Keratinocyte (primary cell): Measurements from ENCODE around the gene OR10G3. TPM values are rescaled to one million over a fixed set of nuclear protein-coding genes. Genes with fewer than 3 reads are reported as not detected.

Source experiments
- DNase-seq: peaks from one replicate; pipeline ENCODE4 v3.0.0-alpha.2; 2011; ENCODE audit warnings: low read depth, missing footprints, low spot score
- FAIRE-seq: peaks from 2 replicates; lab custom pipeline; 2011; peaks lifted over from hg19 to GRCh38; lab: Jason Lieb, UNC
- H2AFZ ChIP-seq: 2 replicates; pipeline ENCODE4 v1.6.0; 2012; ENCODE audit warnings: low read length, control low read depth, inconsistent platforms; ENCODE audit not compliant: control insufficient read depth
- H3K27ac ChIP-seq: 2 replicates; pipeline ENCODE4 v1.5.1; 2011; ENCODE audit warnings: low read length; ENCODE audit not compliant: control insufficient read depth, insufficient read depth
- H3K27me3 ChIP-seq: 3 replicates; pipeline ENCODE4 v1.6.0; 2011; ENCODE audit warnings: low read length; ENCODE audit not compliant: control insufficient read depth, insufficient read depth; ENCODE audit errors: extremely low read depth
- H3K36me3 ChIP-seq, 2 experiments: 2 replicates in 1 of 2; 3 replicates in 1 of 2; pipeline ENCODE4 v1.5.1; 2011; ENCODE audit warnings: low read length in 2 of 2, mild to moderate bottlenecking in 1 of 2; ENCODE audit not compliant: control insufficient read depth in 2 of 2, insufficient read depth in 2 of 2; ENCODE audit errors: extremely low read depth in 1 of 2
- H3K4me1 ChIP-seq: 3 replicates; pipeline ENCODE4 v1.5.1; 2011; ENCODE audit warnings: low read length; ENCODE audit not compliant: control insufficient read depth, insufficient read depth; ENCODE audit errors: extremely low read depth
- H3K4me2 ChIP-seq: 3 replicates; pipeline ENCODE4 v1.6.0; 2011; ENCODE audit warnings: low read depth, low read length; ENCODE audit not compliant: control insufficient read depth, insufficient read depth; ENCODE audit errors: extremely low read depth
- H3K4me3 ChIP-seq, 3 experiments: fragments of 200-600 bp in 1 of 3; sonication (generic) in 1 of 3; 2 replicates in 2 of 3; 3 replicates in 1 of 3; pipeline ENCODE4 v1.5.1; 2011 to 2016; ENCODE audit warnings: low read length in 3 of 3, mild to moderate bottlenecking in 3 of 3, control low read depth in 2 of 3, inconsistent platforms in 1 of 3, low read depth in 1 of 3, mixed read lengths in 1 of 3, mixed run types in 1 of 3, moderate library complexity in 1 of 3; ENCODE audit not compliant: control insufficient read depth in 2 of 3, insufficient read depth in 2 of 3; ENCODE audit errors: extremely low read depth in 1 of 3
- H3K79me2 ChIP-seq: 2 replicates; pipeline ENCODE4 v1.6.0; 2012; ENCODE audit warnings: low read length; ENCODE audit not compliant: control insufficient read depth, insufficient read depth
- H3K9ac ChIP-seq: 3 replicates; pipeline ENCODE4 v1.6.0; 2011; ENCODE audit warnings: low read length; ENCODE audit not compliant: control insufficient read depth, insufficient read depth; ENCODE audit errors: extremely low read depth
- H3K9me1 ChIP-seq: 3 replicates; pipeline ENCODE4 v1.6.0; 2011; ENCODE audit warnings: low read length; ENCODE audit not compliant: control insufficient read depth, insufficient read depth; ENCODE audit errors: extremely low read depth
- H3K9me3 ChIP-seq: 2 replicates; pipeline ENCODE4 v1.5.1; 2012; ENCODE audit warnings: low read depth, low read length; ENCODE audit not compliant: control insufficient read depth
- H4K20me1 ChIP-seq: 3 replicates; pipeline ENCODE4 v1.6.0; 2011; ENCODE audit warnings: low read length; ENCODE audit not compliant: control insufficient read depth, insufficient read depth; ENCODE audit errors: extremely low read depth
- CTCF ChIP-seq, 3 experiments: IDR thresholded peaks in 1 of 3; conservative IDR thresholded peaks in 1 of 3; optimal IDR thresholded peaks in 1 of 3; 2 replicates in 2 of 3; 3 replicates in 1 of 3; pipeline versions ENCODE3 to v1.5.1; 2011; ENCODE audit warnings: low read length in 3 of 3, mild to moderate bottlenecking in 3 of 3, moderate library complexity in 2 of 3, control low read depth in 1 of 3, inconsistent platforms in 1 of 3; ENCODE audit not compliant: insufficient read depth in 2 of 3; ENCODE audit errors: extremely low read depth in 1 of 3
- EZH2 ChIP-seq: IDR thresholded peaks from one replicate; pipeline ENCODE4 v1.6.1; 2012; ENCODE audit warnings: inconsistent platforms, mild to moderate bottlenecking, low read length, moderate library complexity
- dilution Hi-C: fragments of 300-500 bp; cut with MboI; formaldehyde crosslinking; loops from one replicate; pipeline ENCODE4 v1.7.0; 2020; ENCODE audit warnings: low sequenced_read_pairs; ENCODE audit not compliant: extremely low pct_ligation_motif_present
- polyA plus RNA-seq, 5 experiments: library from polyadenylated mRNA; depleted of rRNA in 3 of 5; stranded (reverse) in 3 of 5; stranded (forward) in 1 of 5; unstranded in 1 of 5; fragments of >200 nt; gene quantifications; 1 replicate in 1 of 5; 2 replicates in 3 of 5; 3 replicates in 1 of 5; pipeline versions ENCODE4 v1.2.1 to v1.2.3, GENCODE V29; 2011 to 2012; ENCODE audit warnings: missing spikeins in 2 of 5, low read depth in 1 of 5, low replicate concordance in 1 of 5

OR10G3 gene
- polyA plus RNA-seq, 1 donor (not counting 4 experiments of a cell fraction or from before 2014, with no cell fraction given) = not detected

- H3K9me1 ChIP-seq = no peaks in the 10 kb centered on the region
- dilution Hi-C loops = no loop called here
- peaks cover 10% of the 10 kb centered on the region for H3K4me1 ChIP-seq
- no peak overlapping the region for H3K4me2 ChIP-seq
- no peak overlapping the region for H3K27ac ChIP-seq
- no peak overlapping the region for H3K9ac ChIP-seq
- DNase-seq (no peak), FAIRE-seq (no peak)
- no peaks in the 10 kb centered on the region for H4K20me1 ChIP-seq
- peaks cover 18% of the 10 kb centered on the region for H3K27me3 ChIP-seq
- no peaks in the 10 kb centered on the region for H3K9me3 ChIP-seq
- no peak overlapping the region for H3K4me3 ChIP-seq
- no peak overlapping the region for H2AFZ ChIP-seq
- H3K36me3 ChIP-seq = no peaks in the 10 kb centered on the region
- TF ChIP-seq CTCF (optimal IDR thresholded peaks at IDR 0.05 in 1 of 3, IDR thresholded peaks at IDR 0.05 in 1 of 3, conservative IDR thresholded peaks at IDR 0.05 in 1 of 3; ENCODE audit: extremely low read depth in 1 of 3, insufficient read depth in 2 of 3, low read length in 3 of 3) (no peak), EZH2 (no peak)
- no peaks in the 10 kb centered on the region for H3K79me2 ChIP-seq
Measured at GRCh38 chr14:21533294-21533693, 46.6 kb downstream of the OR10G3 start.

GRCh38 chr14:21529515-21529914, 50.4 kb downstream of the OR10G3 start:
- Histone ChIP-seq H3K4me3 (no peak overlapping the region), H3K36me3 (no peaks in the 10 kb centered on the region), H3K79me2 (no peaks in the 10 kb centered on the region), H3K9ac (no peak overlapping the region), H4K20me1 (no peaks in the 10 kb centered on the region), H3K9me1 (no peaks in the 10 kb centered on the region), H3K9me3 (no peaks in the 10 kb centered on the region), H3K4me2 (no peak overlapping the region), H3K4me1 (peaks cover 5% of the 10 kb centered on the region), H3K27ac (no peak overlapping the region), H2AFZ (no peak overlapping the region), H3K27me3 (no peaks in the 10 kb centered on the region)
- FAIRE-seq (no peak), DNase-seq (no peak)
- dilution Hi-C loops = no loop called here
- TF ChIP-seq CTCF (optimal IDR thresholded peaks at IDR 0.05 in 1 of 3, IDR thresholded peaks at IDR 0.05 in 1 of 3, conservative IDR thresholded peaks at IDR 0.05 in 1 of 3; ENCODE audit: extremely low read depth in 1 of 3, insufficient read depth in 2 of 3, low read length in 3 of 3) = no peak
- TF ChIP-seq EZH2 = no peak
